ENCODE results near the gene CFAP61.

Gene CFAP61

DNA sequence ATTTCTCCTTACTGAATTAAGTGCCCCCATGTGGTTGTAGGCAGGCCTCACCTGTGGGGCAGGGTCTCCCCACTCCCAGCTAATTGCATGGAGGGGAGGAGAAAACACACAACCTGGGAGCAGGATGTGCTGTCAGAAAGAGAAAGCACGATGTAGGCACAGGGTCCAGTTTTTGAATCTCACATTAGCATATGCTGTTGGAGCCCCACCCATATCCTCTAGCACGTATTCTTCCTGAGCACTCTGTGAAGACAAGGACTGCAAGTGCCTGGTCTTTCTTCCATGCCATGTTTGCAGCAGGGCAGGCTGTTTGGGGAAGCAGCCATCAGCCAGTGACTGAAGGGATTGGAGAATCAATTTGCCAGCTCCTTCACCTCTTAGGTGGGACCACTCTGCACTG, 108.2 kb downstream of the CFAP61 start:
- Histone ChIP-seq H4K20me1 (ENCODE audit: insufficient read depth, low read length) (no peaks in the 10 kb centered on the region), H3K27me3 (ENCODE audit: low read depth, low read length) (peaks cover 27% of the 10 kb centered on the region; the same call in 1 of the 2 replicates), H2AFZ (ENCODE audit: low read depth, low read length) (no peak overlapping the region), H3K4me2 (ENCODE audit: low read length) (no peak overlapping the region), H3K9me3 (ENCODE audit: insufficient read depth, low read length) (no peaks in the 10 kb centered on the region), H3K36me3 (replicated peaks; ENCODE audit: low read depth, low read length) (no peaks in the 10 kb centered on the region), H3K9ac (ENCODE audit: low read length) (no peak overlapping the region), H3K27ac (ENCODE audit: low read length) (no peak overlapping the region), H3K79me2 (ENCODE audit: low read length) (no peaks in the 10 kb centered on the region), H3K4me3 (ENCODE audit: low read length) (no peak overlapping the region), H3K4me1 (ENCODE audit: low read length) (no peaks in the 10 kb centered on the region)
- no peak for TF ChIP-seq EZH2phosphoT487 (IDR thresholded peaks at IDR 0.05; ENCODE audit: low read depth)
- TF ChIP-seq, protein P1, sequence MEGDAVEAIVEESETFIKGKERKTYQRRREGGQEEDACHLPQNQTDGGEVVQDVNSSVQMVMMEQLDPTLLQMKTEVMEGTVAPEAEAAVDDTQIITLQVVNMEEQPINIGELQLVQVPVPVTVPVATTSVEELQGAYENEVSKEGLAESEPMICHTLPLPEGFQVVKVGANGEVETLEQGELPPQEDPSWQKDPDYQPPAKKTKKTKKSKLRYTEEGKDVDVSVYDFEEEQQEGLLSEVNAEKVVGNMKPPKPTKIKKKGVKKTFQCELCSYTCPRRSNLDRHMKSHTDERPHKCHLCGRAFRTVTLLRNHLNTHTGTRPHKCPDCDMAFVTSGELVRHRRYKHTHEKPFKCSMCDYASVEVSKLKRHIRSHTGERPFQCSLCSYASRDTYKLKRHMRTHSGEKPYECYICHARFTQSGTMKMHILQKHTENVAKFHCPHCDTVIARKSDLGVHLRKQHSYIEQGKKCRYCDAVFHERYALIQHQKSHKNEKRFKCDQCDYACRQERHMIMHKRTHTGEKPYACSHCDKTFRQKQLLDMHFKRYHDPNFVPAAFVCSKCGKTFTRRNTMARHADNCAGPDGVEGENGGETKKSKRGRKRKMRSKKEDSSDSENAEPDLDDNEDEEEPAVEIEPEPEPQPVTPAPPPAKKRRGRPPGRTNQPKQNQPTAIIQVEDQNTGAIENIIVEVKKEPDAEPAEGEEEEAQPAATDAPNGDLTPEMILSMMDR (IDR thresholded peaks at IDR 0.05; ENCODE audit: low read depth, low read length): no peak

DNA sequence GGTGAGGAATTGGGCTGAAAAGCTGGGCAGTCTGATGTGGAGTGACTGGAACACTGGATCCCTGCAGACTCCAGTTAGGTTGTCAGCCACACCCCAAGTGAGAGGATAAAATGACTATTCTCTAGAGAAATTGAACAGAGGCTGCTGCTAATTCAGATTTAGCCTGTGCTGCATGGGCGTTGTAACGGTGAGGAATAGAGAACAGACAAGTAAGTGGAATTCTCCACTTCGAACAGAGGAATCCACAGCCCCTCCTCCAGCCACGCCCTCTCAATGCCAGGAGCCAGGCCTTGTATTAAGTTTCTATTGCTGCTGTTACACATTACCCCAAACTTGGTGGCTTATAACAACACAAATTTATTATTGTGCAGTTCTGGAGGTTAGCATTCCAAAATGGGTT, 109.3 kb downstream of the CFAP61 start:
- peaks cover 27% of the 10 kb centered on the region; the same call in 1 of the 2 replicates for H3K27me3 ChIP-seq (ENCODE audit: low read depth, low read length)

DNA sequence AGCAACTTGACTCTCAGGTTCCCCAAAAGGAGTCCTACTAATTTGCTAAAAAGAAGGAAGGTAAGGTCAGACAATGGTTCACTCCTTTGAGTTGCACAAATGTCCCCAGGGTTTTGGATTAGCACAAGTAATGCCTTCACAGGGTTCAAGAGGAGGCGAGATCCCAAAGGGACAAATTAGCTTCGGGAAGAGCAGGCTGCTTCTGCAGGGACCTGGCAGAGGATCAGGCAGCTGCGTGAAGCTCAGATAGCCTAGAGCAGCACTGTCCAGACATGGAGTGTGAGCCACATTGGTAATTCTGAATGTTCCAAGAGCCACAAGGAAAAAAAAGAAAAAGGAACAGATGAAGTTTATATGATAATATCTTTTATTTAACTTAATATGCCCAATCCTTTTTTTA, 115.4 kb downstream of the CFAP61 start:
- TF ChIP-seq, protein P1 (IDR thresholded peaks at IDR 0.05; ENCODE audit: low read depth, low read length): no peak
- TF ChIP-seq EZH2phosphoT487 (IDR thresholded peaks at IDR 0.05; ENCODE audit: low read depth): no peak
- peaks cover 16% of the 10 kb centered on the region; the same call in 1 of the 2 replicates for H3K27me3 ChIP-seq (ENCODE audit: low read depth, low read length)
- no peak overlapping the region for H3K4me2 ChIP-seq (ENCODE audit: low read length)
- no peak overlapping the region for H3K4me3 ChIP-seq (ENCODE audit: low read length)
- H3K79me2 ChIP-seq (ENCODE audit: low read length): no peaks in the 10 kb centered on the region
- no peaks in the 10 kb centered on the region for H4K20me1 ChIP-seq (ENCODE audit: insufficient read depth, low read length)
- peaks cover 3% of the 10 kb centered on the region; the same call in 1 of the 2 replicates for H3K9me3 ChIP-seq (ENCODE audit: insufficient read depth, low read length)
- H3K36me3 ChIP-seq (replicated peaks; ENCODE audit: low read depth, low read length): no peaks in the 10 kb centered on the region
- no peak overlapping the region for H2AFZ ChIP-seq (ENCODE audit: low read depth, low read length)
- no peak overlapping the region for H3K27ac ChIP-seq (ENCODE audit: low read length)
- no peak overlapping the region for H3K9ac ChIP-seq (ENCODE audit: low read length)
- no peaks in the 10 kb centered on the region for H3K4me1 ChIP-seq (ENCODE audit: low read length)

More for the DNA sequence above, 109.3 kb downstream of the CFAP61 start:
- H4K20me1 ChIP-seq (ENCODE audit: insufficient read depth, low read length): no peaks in the 10 kb centered on the region
- H3K4me1 ChIP-seq (ENCODE audit: low read length): no peaks in the 10 kb centered on the region
- no peaks in the 10 kb centered on the region for H3K79me2 ChIP-seq (ENCODE audit: low read length)
- no peak overlapping the region for H2AFZ ChIP-seq (ENCODE audit: low read depth, low read length)
- no peak overlapping the region for H3K4me2 ChIP-seq (ENCODE audit: low read length)
- no peak overlapping the region for H3K4me3 ChIP-seq (ENCODE audit: low read length)
- H3K27ac ChIP-seq (ENCODE audit: low read length): no peak overlapping the region
- no peak for TF ChIP-seq EZH2phosphoT487 (IDR thresholded peaks at IDR 0.05; ENCODE audit: low read depth)
- TF ChIP-seq, protein P1 (IDR thresholded peaks at IDR 0.05; ENCODE audit: low read depth, low read length): no peak
- H3K9me3 ChIP-seq (ENCODE audit: insufficient read depth, low read length): no peaks in the 10 kb centered on the region
- no peaks in the 10 kb centered on the region for H3K36me3 ChIP-seq (replicated peaks; ENCODE audit: low read depth, low read length)
- no peak overlapping the region for H3K9ac ChIP-seq (ENCODE audit: low read length)

DNA sequence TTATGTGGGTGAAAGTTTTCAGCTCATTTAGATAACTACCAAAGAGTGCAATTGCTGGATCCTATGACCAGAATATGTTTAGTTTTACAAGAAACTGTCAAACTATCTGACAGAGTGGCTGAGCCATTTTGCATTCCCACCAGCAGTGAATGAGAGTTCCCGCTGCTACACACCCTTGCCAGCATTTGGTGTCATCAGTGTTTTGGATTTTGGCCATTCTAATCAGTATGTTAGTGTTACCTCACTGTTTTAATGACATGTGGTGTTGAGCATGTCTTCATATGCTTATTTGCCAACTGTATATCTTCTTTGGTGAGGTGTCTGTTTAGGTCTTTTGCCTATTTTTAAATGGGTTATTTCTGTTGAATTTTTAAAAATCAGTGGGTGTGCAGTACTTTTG, 120.9 kb downstream of the CFAP61 start:
- Histone ChIP-seq H3K9ac (ENCODE audit: low read length) (no peak overlapping the region), H3K4me2 (ENCODE audit: low read length) (no peak overlapping the region), H3K27me3 (ENCODE audit: low read depth, low read length) (peaks cover 30% of the 10 kb centered on the region)

More for the DNA sequence above, 120.9 kb downstream of the CFAP61 start:
- Histone ChIP-seq H3K4me1 (ENCODE audit: low read length) (no peaks in the 10 kb centered on the region), H2AFZ (ENCODE audit: low read depth, low read length) (no peak overlapping the region), H3K36me3 (replicated peaks; ENCODE audit: low read depth, low read length) (no peaks in the 10 kb centered on the region), H3K79me2 (ENCODE audit: low read length) (no peaks in the 10 kb centered on the region), H3K9me3 (ENCODE audit: insufficient read depth, low read length) (peaks cover 3% of the 10 kb centered on the region; the same call in 1 of the 2 replicates), H3K4me3 (ENCODE audit: low read length) (no peak overlapping the region), H4K20me1 (ENCODE audit: insufficient read depth, low read length) (no peaks in the 10 kb centered on the region), H3K27ac (ENCODE audit: low read length) (no peak overlapping the region)
- no peak for TF ChIP-seq EZH2phosphoT487 (IDR thresholded peaks at IDR 0.05; ENCODE audit: low read depth)
- TF ChIP-seq, protein P1 (IDR thresholded peaks at IDR 0.05; ENCODE audit: low read depth, low read length): no peak

Measured in OCI-LY3 (cell line).